ENCODE data around the gene ATP6V1G2.
"Not testable (repeated sequence)": the region's sequence is repeated elsewhere in the genome, so short reads cannot be mapped to it uniquely, and the experiment has no call there.

DNA sequence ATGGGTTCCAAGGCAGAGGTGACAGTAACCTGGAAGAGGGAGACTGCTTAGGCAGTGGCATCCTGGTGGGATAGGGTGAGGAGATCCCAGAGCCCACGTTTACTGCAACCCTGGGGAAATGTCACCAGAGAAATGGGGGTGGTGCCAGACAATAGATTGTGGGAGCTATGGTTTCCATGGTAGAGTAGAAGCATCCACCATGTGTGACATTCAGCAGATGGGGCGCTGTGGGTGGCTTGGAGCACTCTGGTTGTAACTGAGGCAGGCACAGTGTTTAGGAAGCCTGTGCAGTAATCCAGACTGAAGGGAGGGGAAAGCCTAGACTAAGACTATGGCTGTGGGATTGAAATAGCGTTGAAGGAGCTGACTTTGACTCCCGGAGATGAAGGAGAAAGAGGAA, 49.6 kb downstream of the ATP6V1G2 start:
- TF ChIP-seq CTCF, POLR2A (IDR thresholded peaks at IDR 0.05): not testable (repeated sequence)

Data from body of pancreas (tissue), 4 donors.